ENCODE data around the gene UQCC2. TPM values are rescaled to one million over a fixed set of nuclear protein-coding genes. Genes with fewer than 3 reads are reported as not detected.

UQCC2 gene
- total and polyA plus RNA-seq, 2 donors (not counting 1 experiment from before 2014, with no cell fraction given), result 13.2 to 16.6 TPM

DNA sequence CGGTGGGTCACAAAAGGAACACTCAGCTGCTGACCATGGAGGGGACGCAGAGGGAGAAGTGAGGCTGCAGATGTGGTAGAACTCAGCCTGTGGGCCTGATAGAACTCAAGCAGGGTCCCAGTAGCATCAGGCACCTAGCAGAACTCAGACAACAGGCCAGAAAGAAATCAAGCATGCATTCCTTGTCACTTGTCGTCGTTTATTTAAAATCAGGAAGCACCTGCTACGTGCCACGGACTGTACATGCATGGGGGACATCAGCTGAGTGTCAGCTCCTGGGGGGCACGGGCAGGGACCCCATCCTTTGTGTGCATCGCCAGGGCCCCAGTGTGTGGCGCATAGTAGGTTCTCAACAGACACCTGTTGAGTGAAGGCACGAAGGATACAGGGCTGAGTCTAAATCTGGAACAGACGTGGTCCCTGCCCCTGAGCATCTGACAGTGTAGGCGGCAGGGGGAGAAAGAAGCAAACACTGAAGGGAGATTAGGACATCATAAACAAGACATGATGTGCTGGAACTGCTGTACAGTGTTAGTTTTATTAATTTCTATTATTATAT lies 32.5 kb downstream of the UQCC2 start:
- POLR2A ChIA-PET, result no interaction called here

DNA sequence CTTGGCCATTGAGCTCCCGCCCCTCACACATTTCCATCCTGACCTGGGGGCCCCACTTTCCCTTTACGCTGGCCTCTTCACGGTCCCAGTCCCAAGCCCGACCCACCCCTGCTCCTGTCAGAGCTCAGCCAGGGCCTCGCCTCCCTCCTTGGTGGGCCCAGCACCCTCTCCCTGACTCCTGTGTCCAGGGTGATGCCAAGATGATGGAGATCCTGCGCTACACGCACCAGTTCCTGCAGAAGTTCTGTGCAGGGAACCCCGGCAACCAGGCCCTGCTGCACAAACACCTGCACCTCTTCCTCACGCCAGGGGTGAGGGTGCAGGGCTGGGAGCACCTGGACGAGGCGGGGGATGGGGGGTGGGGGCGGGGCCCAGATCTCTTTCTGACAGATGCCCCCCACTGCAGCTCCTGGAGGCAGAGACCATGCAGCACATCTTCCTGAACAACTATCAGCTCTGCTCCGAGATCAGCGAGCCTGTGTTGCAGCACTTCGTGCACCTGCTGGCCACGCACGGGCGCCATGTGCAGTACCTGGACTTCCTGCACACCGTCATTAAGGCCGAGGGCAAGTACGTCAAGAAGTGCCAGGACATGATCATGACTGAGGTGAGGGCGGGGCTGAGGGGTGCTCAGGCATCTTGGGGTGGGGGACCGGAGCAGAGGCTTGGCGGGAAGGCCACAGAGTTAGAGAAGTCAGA lies 33.1 kb downstream of the UQCC2 start:
- Histone ChIP-seq H3K4me2 (replicated peaks; ENCODE audit: low read depth, low read length, poor library complexity, severe bottlenecking) (no peak overlapping the region), H3K9me3 (ENCODE audit: control extremely low read depth in 1 of 3, control insufficient read depth in 2 of 3, insufficient read depth in 1 of 3, low read length in 2 of 3) (no peaks in the 10 kb centered on the region), H3K4me3 (ENCODE audit: control extremely low read depth in 1 of 5, extremely low read depth in 1 of 5, insufficient read depth in 1 of 5, low read depth in 2 of 5, low read length in 4 of 5) (no peak overlapping the region), H3K27me3 (replicated peaks in 1 of 4; ENCODE audit: control extremely low read depth in 1 of 4, control insufficient read depth in 3 of 4, insufficient read depth in 4 of 4, low read length in 3 of 4) (no peaks in the 10 kb centered on the region), H3K36me3 (replicated peaks in 1 of 2; ENCODE audit: control extremely low read depth in 1 of 2, control insufficient read depth in 1 of 2, extremely low read depth in 1 of 2, insufficient read depth in 2 of 2, low read length in 1 of 2) (peaks cover 0 to 82% of the 10 kb centered on the region in 2 experiments), H4K20me1 (ENCODE audit: control insufficient read depth, insufficient read depth, low read length, poor library complexity, severe bottlenecking) (no peaks in the 10 kb centered on the region), H2AFZ (ENCODE audit: insufficient read depth, low read depth, low read length, poor library complexity, severe bottlenecking) (no peak overlapping the region), H3K79me2 (ENCODE audit: control insufficient read depth, insufficient read depth, low read length) (peaks cover 3% of the 10 kb centered on the region), H3K4me1 (ENCODE audit: control insufficient read depth in 2 of 2, insufficient read depth in 2 of 2, low read length in 2 of 2) (peaks cover 0 to 11% of the 10 kb centered on the region in 2 donors), H3K9ac (ENCODE audit: low read length) (no peak overlapping the region), H3K27ac (ENCODE audit: low read length in 2 of 2) (no peak overlapping the region)
- peaks cover 16% of the 10 kb centered on the region for H3K4me1 Mint-ChIP-seq
- no peak overlapping the region for H3K4me3 Mint-ChIP-seq
- POLR2A ChIA-PET, result interaction anchor here (0.9 kb wide), 1 partner anchor 10 kb away, joined by 3 read pairs; no protein-coding TSS in a partner anchor
- H3K27me3 Mint-ChIP-seq, result no peaks in the 10 kb centered on the region
- CTCF ChIA-PET, result interaction anchor here (0.9 kb wide), 1 partner anchor 88 kb away, joined by 3 read pairs; no protein-coding TSS in a partner anchor
- no peaks in the 10 kb centered on the region for H3K9me3 Mint-ChIP-seq (ENCODE audit: insufficient read depth)
- DNase-seq, result peak; percentile 45
- no peak for ATAC-seq (ENCODE audit: low read depth)
- intact Hi-C loops (cut with micrococcal nuclease), result no loop called here
- WGBS (ENCODE audit: insufficient coverage), result 72% methylated on average over 17 of the region's 24 CpGs
- peak overlapping the region; percentile 70 for H3K27ac Mint-ChIP-seq
- TF ChIP-seq, protein P1, sequence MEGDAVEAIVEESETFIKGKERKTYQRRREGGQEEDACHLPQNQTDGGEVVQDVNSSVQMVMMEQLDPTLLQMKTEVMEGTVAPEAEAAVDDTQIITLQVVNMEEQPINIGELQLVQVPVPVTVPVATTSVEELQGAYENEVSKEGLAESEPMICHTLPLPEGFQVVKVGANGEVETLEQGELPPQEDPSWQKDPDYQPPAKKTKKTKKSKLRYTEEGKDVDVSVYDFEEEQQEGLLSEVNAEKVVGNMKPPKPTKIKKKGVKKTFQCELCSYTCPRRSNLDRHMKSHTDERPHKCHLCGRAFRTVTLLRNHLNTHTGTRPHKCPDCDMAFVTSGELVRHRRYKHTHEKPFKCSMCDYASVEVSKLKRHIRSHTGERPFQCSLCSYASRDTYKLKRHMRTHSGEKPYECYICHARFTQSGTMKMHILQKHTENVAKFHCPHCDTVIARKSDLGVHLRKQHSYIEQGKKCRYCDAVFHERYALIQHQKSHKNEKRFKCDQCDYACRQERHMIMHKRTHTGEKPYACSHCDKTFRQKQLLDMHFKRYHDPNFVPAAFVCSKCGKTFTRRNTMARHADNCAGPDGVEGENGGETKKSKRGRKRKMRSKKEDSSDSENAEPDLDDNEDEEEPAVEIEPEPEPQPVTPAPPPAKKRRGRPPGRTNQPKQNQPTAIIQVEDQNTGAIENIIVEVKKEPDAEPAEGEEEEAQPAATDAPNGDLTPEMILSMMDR (IDR thresholded peaks at IDR 0.05), result no peak
- no peak for TF ChIP-seq EZH2 (IDR thresholded peaks at IDR 0.05; ENCODE audit: borderline replicate concordance, insufficient read depth, low read depth, low read length, poor library complexity, severe bottlenecking)

More for the DNA sequence above, 32.5 kb downstream of the UQCC2 start:
- H3K9me3 ChIP-seq (ENCODE audit: control extremely low read depth in 1 of 3, control insufficient read depth in 2 of 3, insufficient read depth in 1 of 3, low read length in 2 of 3), result no peaks in the 10 kb centered on the region
- H3K27ac Mint-ChIP-seq, result peak overlapping the region; percentile 70
- no peak overlapping the region for H3K4me3 ChIP-seq (ENCODE audit: control extremely low read depth in 1 of 5, extremely low read depth in 1 of 5, insufficient read depth in 1 of 5, low read depth in 2 of 5, low read length in 4 of 5)
- no peak overlapping the region for H3K4me2 ChIP-seq (replicated peaks; ENCODE audit: low read depth, low read length, poor library complexity, severe bottlenecking)
- peaks cover 0 to 82% of the 10 kb centered on the region in 2 experiments for H3K36me3 ChIP-seq (replicated peaks in 1 of 2; ENCODE audit: control extremely low read depth in 1 of 2, control insufficient read depth in 1 of 2, extremely low read depth in 1 of 2, insufficient read depth in 2 of 2, low read length in 1 of 2)
- H3K9me3 Mint-ChIP-seq (ENCODE audit: insufficient read depth), result no peaks in the 10 kb centered on the region
- no peaks in the 10 kb centered on the region for H3K27me3 Mint-ChIP-seq
- no peaks in the 10 kb centered on the region for H4K20me1 ChIP-seq (ENCODE audit: control insufficient read depth, insufficient read depth, low read length, poor library complexity, severe bottlenecking)
- H3K4me3 Mint-ChIP-seq, result no peak overlapping the region
- H2AFZ ChIP-seq (ENCODE audit: insufficient read depth, low read depth, low read length, poor library complexity, severe bottlenecking), result no peak overlapping the region
- no peaks in the 10 kb centered on the region for H3K27me3 ChIP-seq (replicated peaks in 1 of 4; ENCODE audit: control extremely low read depth in 1 of 4, control insufficient read depth in 3 of 4, insufficient read depth in 4 of 4, low read length in 3 of 4)
- intact Hi-C loops (cut with micrococcal nuclease), result no loop called here
- WGBS (ENCODE audit: insufficient coverage), result 24% methylated on average over 9 of the region's 12 CpGs
- DNase-seq (peak; percentile 38), ATAC-seq (ENCODE audit: low read depth) (no peak)
- no peak for TF ChIP-seq EZH2 (IDR thresholded peaks at IDR 0.05; ENCODE audit: borderline replicate concordance, insufficient read depth, low read depth, low read length, poor library complexity, severe bottlenecking)
- TF ChIP-seq, protein P1 (IDR thresholded peaks at IDR 0.05), result no peak
- H3K4me1 Mint-ChIP-seq, result peaks cover 16% of the 10 kb centered on the region
- CTCF ChIA-PET, result no interaction called here
- H3K79me2 ChIP-seq (ENCODE audit: control insufficient read depth, insufficient read depth, low read length), result peaks cover 3% of the 10 kb centered on the region
- H3K4me1 ChIP-seq (ENCODE audit: control insufficient read depth in 2 of 2, insufficient read depth in 2 of 2, low read length in 2 of 2), result peaks cover 0 to 11% of the 10 kb centered on the region in 2 donors
- no peak overlapping the region for H3K27ac ChIP-seq (ENCODE audit: low read length in 2 of 2)
- H3K9ac ChIP-seq (ENCODE audit: low read length), result no peak overlapping the region

Measured in B cell (primary cell).